Kidney (tissue), 14 donors: ENCODE measurements around the gene MYH11. TPM values are rescaled to one million over a fixed set of nuclear protein-coding genes. Genes with fewer than 3 reads are reported as not detected.

ENCODE experiments used
- DNase-seq, 5 donors: peaks; one replicate each; pipeline ENCODE4 v3.0.0-alpha.2; 2013 to 2020
- FAIRE-seq: peaks from 2 replicates; lab custom pipeline; 2012; peaks lifted over from hg19 to GRCh38; lab: Jason Lieb, UNC
- H3K27ac ChIP-seq, 2 donors: one replicate each; pipeline ENCODE4 v1.7.0; 2013; ENCODE audit warnings: low read depth in 2 of 2, low read length in 2 of 2, inconsistent platforms in 1 of 2
- H3K27me3 ChIP-seq: one replicate; pipeline ENCODE4 v1.7.1; 2013; ENCODE audit warnings: low read length, inconsistent platforms; ENCODE audit not compliant: control insufficient read depth, insufficient read depth
- H3K36me3 ChIP-seq, 3 donors: one replicate each; pipeline versions ENCODE4 v1.7.0 to v1.7.1; 2013; ENCODE audit warnings: low read length in 3 of 3, control low read depth in 1 of 3, inconsistent platforms in 1 of 3; ENCODE audit not compliant: insufficient read depth in 3 of 3, control insufficient read depth in 2 of 3
- H3K4me1 ChIP-seq, 3 donors: one replicate each; pipeline versions ENCODE4 v1.7.0 to v1.7.1; 2013; ENCODE audit warnings: low read length in 3 of 3, inconsistent platforms in 1 of 3, low read depth in 1 of 3; ENCODE audit not compliant: control insufficient read depth in 2 of 3, insufficient read depth in 2 of 3
- H3K4me3 ChIP-seq, 3 donors: one replicate each; pipeline versions ENCODE4 v1.7.0 to v1.8.1; 2013; ENCODE audit warnings: low read length in 3 of 3, control low read depth in 1 of 3, inconsistent platforms in 1 of 3
- H3K9ac ChIP-seq, 3 donors: one replicate each; pipeline versions ENCODE4 v1.7.0 to v1.7.1; 2013; ENCODE audit warnings: low read length in 3 of 3, control low read depth in 1 of 3, inconsistent platforms in 1 of 3
- H3K9me3 ChIP-seq, 3 donors: one replicate each; pipeline versions ENCODE4 v1.7.0 to v1.7.1; 2013; ENCODE audit warnings: low read length in 3 of 3, control low read depth in 1 of 3, inconsistent platforms in 1 of 3; ENCODE audit not compliant: control insufficient read depth in 2 of 3, insufficient read depth in 1 of 3
- CTCF ChIP-seq: IDR thresholded peaks from 3 replicates; pipeline ENCODE4 v1.5.1; 2012; ENCODE audit warnings: mild to moderate bottlenecking, moderate library complexity, borderline replicate concordance; ENCODE audit not compliant: insufficient read depth; ENCODE audit errors: extremely low read depth
- intact Hi-C: fragments of 100-400 bp; cut with DNase I; formaldehyde crosslinking; loops from one replicate; pipeline ENCODE4 v1.11.1; 2022
- polyA plus RNA-seq: library from polyadenylated mRNA; stranded (reverse); fragments of 350-450 nt; fragmentation: Illumina TruSeq; extraction: RNeasy Lipid Tissue Mini Kit (QIAGEN cat#74804); gene quantifications from one replicate; pipeline ENCODE4 v1.2.3, GENCODE V29; 2014; ENCODE audit warnings: low read depth, low replicate concordance; ENCODE audit not compliant: insufficient read depth
- total RNA-seq: library from RNA; stranded (reverse); fragmentation: NEBNext Ultra II Directional; extraction: Animal tissue kit (Norgen Biotek cat#: 25700); gene quantifications from one replicate; pipeline ENCODE4 v1.2.1, GENCODE V29; 2021
- donor health status: control.
- donor health status: control.
- donor health status: control.
- donor health status: control.
- donor health status: control.
- donor health status: DM: yes; HTN: yes; CAD: no.
- donor health status: Normal renal cell carcinoma (clear cell type).

MYH11 gene
- total and polyA plus RNA-seq, 2 donors from 2014 or later, result 40.2 to 175 TPM

DNA sequence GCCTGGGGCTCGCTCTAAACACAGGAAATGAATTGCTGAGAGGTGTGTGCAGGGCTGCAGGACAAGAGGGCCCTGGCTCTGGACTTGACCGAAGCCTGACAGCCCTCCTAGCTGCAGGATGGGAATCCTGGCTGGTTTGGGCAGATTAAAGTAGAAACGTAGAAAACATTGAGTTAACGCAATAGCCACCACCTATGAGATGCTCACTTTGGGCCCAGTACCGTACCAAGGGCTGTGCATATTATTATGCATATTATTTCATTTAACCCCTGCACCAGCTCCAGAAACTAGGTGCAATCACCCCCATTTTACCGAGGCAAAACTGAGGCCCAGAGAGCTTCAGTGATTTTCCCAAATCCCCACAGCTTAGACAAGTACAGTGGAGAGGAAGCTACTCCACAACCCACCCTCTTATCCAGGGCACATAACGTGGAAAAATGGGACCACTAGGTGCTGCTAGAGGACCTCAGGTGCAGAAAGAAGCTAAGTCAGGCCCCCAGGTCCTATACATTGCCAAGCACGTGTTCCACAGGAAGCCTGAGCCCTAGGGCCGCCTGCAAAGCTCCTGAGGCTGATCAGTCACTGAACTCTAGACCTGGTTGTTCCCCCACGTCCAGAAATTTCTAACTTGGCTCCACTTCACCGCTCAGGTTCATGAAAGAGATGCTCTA is 79.2 kb downstream of the MYH11 start:
- FAIRE-seq, result no peak
- Histone ChIP-seq H3K36me3 (no peaks in the 10 kb centered on the region), H3K9me3 (no peaks in the 10 kb centered on the region), H3K4me3 (no peak overlapping the region), H3K27ac (no peak overlapping the region), H3K4me1 (no peaks in the 10 kb centered on the region), H3K27me3 (no peaks in the 10 kb centered on the region), H3K9ac (no peak overlapping the region)
- intact Hi-C loops, result no loop called here
- TF ChIP-seq CTCF, result peak; percentile 21
- DNase-seq, result peak in 4 of 5 donors; percentile 14 to 56 (median 28)

DNA sequence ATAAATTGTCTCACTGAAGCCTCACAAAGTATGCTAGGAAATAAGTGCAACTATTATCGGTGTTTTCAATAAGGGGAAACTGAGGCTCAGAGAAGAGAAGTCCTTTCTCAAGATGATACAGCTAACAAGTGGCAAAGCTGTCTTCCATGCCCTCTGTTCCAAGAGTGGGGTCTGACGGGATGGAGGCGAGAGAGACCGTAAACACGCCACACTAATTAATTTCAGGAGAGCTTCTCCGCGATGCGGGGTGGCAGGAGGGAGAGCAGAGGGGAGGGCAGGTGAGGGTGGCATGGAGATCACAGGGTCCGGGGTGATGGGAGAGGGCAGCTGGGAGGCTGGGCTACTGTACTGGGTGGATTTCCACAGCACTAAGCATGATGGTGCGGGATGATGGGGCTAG is 80.3 kb downstream of the MYH11 start:
- no peak for FAIRE-seq
- Histone ChIP-seq H3K9me3 (no peaks in the 10 kb centered on the region), H3K27ac (no peak overlapping the region), H3K27me3 (no peaks in the 10 kb centered on the region), H3K36me3 (no peaks in the 10 kb centered on the region), H3K4me3 (no peak overlapping the region), H3K4me1 (no peaks in the 10 kb centered on the region), H3K9ac (no peak overlapping the region)
- intact Hi-C loops, result no loop called here
- TF ChIP-seq CTCF, result no peak
- peak in 1 of 5 donors; percentile 21 for DNase-seq

- Histone ChIP-seq H3K27me3 (no peaks in the 10 kb centered on the region), H3K27ac (no peak overlapping the region), H3K9me3 (no peaks in the 10 kb centered on the region), H3K4me1 (no peaks in the 10 kb centered on the region), H3K4me3 (no peak overlapping the region), H3K36me3 (no peaks in the 10 kb centered on the region), H3K9ac (no peak overlapping the region)
- TF ChIP-seq CTCF, result no peak
- FAIRE-seq (no peak), DNase-seq (peak in 1 of 5 donors; percentile 37)
- intact Hi-C loops, result no loop called here
These were observed 81.0 kb downstream of the MYH11 start for GRCh38 chr16:15775663-15776304.
